HUES64 (cell line): ENCODE measurements around the gene PMEPA1.

Experiments used
- H3K27ac ChIP-seq: 2 replicates; pipeline ENCODE4 v1.7.0; 2013; ENCODE audit warnings: low read depth, low read length, inconsistent platforms
- H3K27me3 ChIP-seq: 2 replicates; pipeline ENCODE4 v1.6.1; 2013; ENCODE audit warnings: mild to moderate bottlenecking, low read length; ENCODE audit not compliant: insufficient read depth
- H3K36me3 ChIP-seq: 2 replicates; pipeline ENCODE4 v1.6.1; 2013; ENCODE audit warnings: mild to moderate bottlenecking, low read length; ENCODE audit not compliant: insufficient read depth
- H3K4me1 ChIP-seq: 2 replicates; pipeline ENCODE4 v1.6.1; 2013; ENCODE audit warnings: mild to moderate bottlenecking, low read length, moderate library complexity; ENCODE audit not compliant: insufficient read depth
- H3K4me3 ChIP-seq: 2 replicates; pipeline ENCODE4 v1.5.1; 2013; ENCODE audit warnings: mild to moderate bottlenecking, low read length, moderate library complexity
- H3K9ac ChIP-seq: 2 replicates; pipeline ENCODE4 v1.6.1; 2013; ENCODE audit warnings: mild to moderate bottlenecking, low read depth, low read length
- H3K9me3 ChIP-seq: 2 replicates; pipeline ENCODE4 v1.6.1; 2013; ENCODE audit warnings: low read depth, low read length; ENCODE audit not compliant: insufficient read depth
- WGBS: fragments of 150-250, 120-280 bp; methylation state at CpG from one replicate; pipeline ENCODE4 v1.1.7; 2013; ENCODE audit warnings: missing lambda C conversion rate; 5-methylcytosine and 5-hydroxymethylcytosine counted together

Gene PMEPA1

DNA sequence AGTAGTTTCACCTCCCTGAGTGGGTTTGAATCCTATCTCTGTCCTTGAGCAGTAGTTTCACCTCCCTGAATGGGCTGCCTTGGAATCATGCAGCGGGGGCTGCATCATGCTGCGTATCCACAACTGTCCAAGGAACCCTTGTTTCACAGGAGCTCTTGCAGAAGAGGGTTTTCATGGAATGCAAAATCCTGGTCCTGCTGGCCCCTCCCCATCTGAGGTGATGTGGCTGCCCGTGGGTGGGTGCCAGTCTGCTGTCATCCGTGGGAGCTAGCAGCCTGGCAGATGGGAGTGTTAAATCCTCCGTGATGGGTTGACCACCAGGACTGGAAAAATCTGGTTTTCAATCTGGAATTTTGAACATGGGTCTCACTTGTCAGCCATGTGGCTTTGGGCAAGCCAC, 111.3 kb downstream of the PMEPA1 start:
- Histone ChIP-seq H3K9me3 (no peaks in the 10 kb centered on the region), H3K36me3 (no peaks in the 10 kb centered on the region), H3K27ac (no peak overlapping the region), H3K27me3 (no peaks in the 10 kb centered on the region), H3K4me1 (no peaks in the 10 kb centered on the region), H3K9ac (no peak overlapping the region), H3K4me3 (no peak overlapping the region)
- WGBS = 87% methylated on average over 5 of the region's 5 CpGs
